ENCODE measurements around the gene B3GNT2. TPM values are rescaled to one million over a fixed set of nuclear protein-coding genes. Genes with fewer than 3 reads are reported as not detected.

Gene B3GNT2
- total and polyA plus RNA-seq, 2 of the 4 experiments (the other 2 are of a cell fraction) = 5.0 to 11.1 TPM

GRCh38 chr2:62216113-62216512 lies 20.2 kb downstream of the B3GNT2 start:
- Histone ChIP-seq H3K4ac (ENCODE audit: low read depth, low read length) (no peak overlapping the region), H3K14ac (replicated peaks; ENCODE audit: low read depth, low read length) (no peak overlapping the region), H3K9ac (ENCODE audit: low read depth, low read length) (no peak overlapping the region), H2BK120ac (ENCODE audit: low read depth, low read length) (no peak overlapping the region), H3K9me3 (ENCODE audit: control insufficient read depth, insufficient read depth, low read length) (peaks cover 3% of the 10 kb centered on the region; the same call in 1 of the 2 replicates), H3K9me1 (ENCODE audit: insufficient read depth, low read length) (peaks cover 15% of the 10 kb centered on the region), H2BK5ac (ENCODE audit: low read depth, low read length, poor library complexity, severe bottlenecking) (no peak overlapping the region), H3K36me3 (ENCODE audit: control insufficient read depth, insufficient read depth, low read length) (no peaks in the 10 kb centered on the region), H3K4me2 (ENCODE audit: low read depth, low read length) (no peak overlapping the region), H2AFZ (replicated peaks; ENCODE audit: low read length, poor library complexity) (no peak overlapping the region), H2AK9ac (replicated peaks; ENCODE audit: low read depth, low read length, poor library complexity) (no peak overlapping the region), H3K4me3 (ENCODE audit: insufficient read depth, low read depth, low read length) (no peak overlapping the region), H3K27me3 (ENCODE audit: control insufficient read depth, insufficient read depth, low read length) (no peaks in the 10 kb centered on the region), H4K8ac (ENCODE audit: low read depth in 2 of 2, low read length in 2 of 2) (no peak overlapping the region), H3K4me1 (ENCODE audit: control insufficient read depth, insufficient read depth, low read length) (peaks cover 25% of the 10 kb centered on the region), H2BK20ac (ENCODE audit: low read depth, low read length) (no peak overlapping the region), H3K27ac (ENCODE audit: insufficient read depth, low read length) (no peak overlapping the region), H2BK15ac (ENCODE audit: low read depth, low read length) (no peak overlapping the region), H3K56ac (ENCODE audit: extremely low read depth, insufficient read depth, low read length) (no peak overlapping the region), H4K91ac (ENCODE audit: insufficient read depth, low read depth, low read length) (no peak overlapping the region), H3K18ac (ENCODE audit: low read depth, low read length) (no peak overlapping the region), H4K20me1 (ENCODE audit: insufficient read depth, low read length) (peaks cover 27% of the 10 kb centered on the region), H2AK5ac (ENCODE audit: low read depth, low read length) (no peak overlapping the region), H3K23ac (ENCODE audit: low read depth, low read length) (no peak overlapping the region), H3K79me1 (ENCODE audit: low read depth in 1 of 2, low read length in 2 of 2) (peaks cover 37 to 63% of the 10 kb centered on the region in 2 experiments), H4K5ac (ENCODE audit: low read depth, low read length) (no peak overlapping the region)
- CTCF ChIA-PET = interaction anchor here (1.6 kb wide), 1 partner anchor 223 kb away, joined by 3 read pairs; no protein-coding TSS in a partner anchor
- TF ChIP-seq MXI1 (IDR thresholded peaks at IDR 0.05; ENCODE audit: borderline replicate concordance, low read depth, low read length) (no peak), ELK1 (IDR thresholded peaks at IDR 0.05; ENCODE audit: borderline replicate concordance, low read depth, low read length) (no peak), RCOR1 (IDR thresholded peaks at IDR 0.05; ENCODE audit: insufficient replicate concordance, low read length) (no peak), CEBPB (IDR thresholded peaks at IDR 0.05; ENCODE audit: low read depth, low read length) (no peak)
- in situ Hi-C loops (cut with MboI; ENCODE audit: low sequenced_read_pairs) (no loop called here), dilution Hi-C loops (cut with HindIII; ENCODE audit: low sequenced_read_pairs, unreplicated experiment) (no loop called here), intact Hi-C loops (cut with micrococcal nuclease) (no loop called here)
- WGBS, 2 experiments (ENCODE audit: extremely low coverage in 2 of 2, insufficient read length in 1 of 2) = 60% methylated on average over 1 of the region's 2 CpGs; no CpG with 5 or more reads in 1 of the 2 experiments
- DNase-seq = no peak
- no TSS peak for BruUV-seq (replicated peaks)
- no peak for ATAC-seq (ENCODE audit: low read depth)
- POLR2A ChIA-PET (ENCODE audit: unreplicated experiment) = no interaction called here
